ENCODE measurements around the gene CYS1. TPM values are rescaled to one million over a fixed set of nuclear protein-coding genes. Genes with fewer than 3 reads are reported as not detected.

CYS1 gene
- total and polyA plus RNA-seq, 2 of the 13 experiments (the other 11 are each of a cell fraction or from before 2014, with no cell fraction given): 0.04 TPM; not detected in 1

DNA sequence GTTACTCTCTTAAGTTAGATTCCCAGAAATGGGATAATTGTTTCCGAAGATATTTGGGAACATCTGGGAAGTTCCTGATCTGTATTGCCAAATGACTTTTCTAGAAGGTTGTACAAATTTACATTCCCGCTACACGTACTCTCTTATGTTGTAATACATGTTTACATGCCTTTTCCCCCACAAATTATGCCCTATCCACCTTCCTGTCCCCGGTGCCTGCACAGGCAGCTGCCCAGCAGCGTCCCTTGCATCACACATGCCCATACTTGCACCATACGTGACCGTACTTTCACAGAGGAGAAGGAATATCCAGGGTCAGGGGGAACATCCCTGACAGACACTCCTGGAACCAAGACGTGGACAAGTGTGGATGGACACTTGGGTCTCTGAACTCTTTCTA, 61.0 kb downstream of the CYS1 start (continued):
- TF ChIP-seq, protein P1, sequence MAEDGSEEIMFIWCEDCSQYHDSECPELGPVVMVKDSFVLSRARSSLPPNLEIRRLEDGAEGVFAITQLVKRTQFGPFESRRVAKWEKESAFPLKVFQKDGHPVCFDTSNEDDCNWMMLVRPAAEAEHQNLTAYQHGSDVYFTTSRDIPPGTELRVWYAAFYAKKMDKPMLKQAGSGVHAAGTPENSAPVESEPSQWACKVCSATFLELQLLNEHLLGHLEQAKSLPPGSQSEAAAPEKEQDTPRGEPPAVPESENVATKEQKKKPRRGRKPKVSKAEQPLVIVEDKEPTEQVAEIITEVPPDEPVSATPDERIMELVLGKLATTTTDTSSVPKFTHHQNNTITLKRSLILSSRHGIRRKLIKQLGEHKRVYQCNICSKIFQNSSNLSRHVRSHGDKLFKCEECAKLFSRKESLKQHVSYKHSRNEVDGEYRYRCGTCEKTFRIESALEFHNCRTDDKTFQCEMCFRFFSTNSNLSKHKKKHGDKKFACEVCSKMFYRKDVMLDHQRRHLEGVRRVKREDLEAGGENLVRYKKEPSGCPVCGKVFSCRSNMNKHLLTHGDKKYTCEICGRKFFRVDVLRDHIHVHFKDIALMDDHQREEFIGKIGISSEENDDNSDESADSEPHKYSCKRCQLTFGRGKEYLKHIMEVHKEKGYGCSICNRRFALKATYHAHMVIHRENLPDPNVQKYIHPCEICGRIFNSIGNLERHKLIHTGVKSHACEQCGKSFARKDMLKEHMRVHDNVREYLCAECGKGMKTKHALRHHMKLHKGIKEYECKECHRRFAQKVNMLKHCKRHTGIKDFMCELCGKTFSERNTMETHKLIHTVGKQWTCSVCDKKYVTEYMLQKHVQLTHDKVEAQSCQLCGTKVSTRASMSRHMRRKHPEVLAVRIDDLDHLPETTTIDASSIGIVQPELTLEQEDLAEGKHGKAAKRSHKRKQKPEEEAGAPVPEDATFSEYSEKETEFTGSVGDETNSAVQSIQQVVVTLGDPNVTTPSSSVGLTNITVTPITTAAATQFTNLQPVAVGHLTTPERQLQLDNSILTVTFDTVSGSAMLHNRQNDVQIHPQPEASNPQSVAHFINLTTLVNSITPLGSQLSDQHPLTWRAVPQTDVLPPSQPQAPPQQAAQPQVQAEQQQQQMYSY (CRISPR knock-in tag; IDR thresholded peaks at IDR 0.05): no peak
- TF ChIP-seq PPARG (CRISPR knock-in tag; conservative IDR thresholded peaks at IDR 0.05) (peak; percentile 95), ATRX (CRISPR knock-in tag; IDR thresholded peaks at IDR 0.05; ENCODE audit: borderline replicate concordance) (no peak), CBX5 (CRISPR knock-in tag; IDR thresholded peaks at IDR 0.05; ENCODE audit: borderline replicate concordance) (peak; percentile 58; the same call in 1 of the 2 replicates), SSRP1 (CRISPR knock-in tag; IDR thresholded peaks at IDR 0.05) (peak; percentile 64; the same call in 1 of the 2 replicates), ZNF558 (CRISPR knock-in tag; IDR thresholded peaks at IDR 0.05; ENCODE audit: borderline replicate concordance) (no peak), POLR2A (IDR thresholded peaks at IDR 0.05; ENCODE audit: insufficient read depth in 1 of 2, low read depth in 2 of 2, low read length in 2 of 2) (no peak), ATF7 (IDR thresholded peaks at IDR 0.05) (0 out of 2 replicates have a peak, but pooled peaks have one; percentile 10), ATF7 (CRISPR knock-in tag; IDR thresholded peaks at IDR 0.05) (no peak), HOXA5 (CRISPR knock-in tag; IDR thresholded peaks at IDR 0.05) (0 out of 2 replicates have a peak, but pooled peaks have one; percentile 32), TBL1XR1 (IDR thresholded peaks at IDR 0.05; ENCODE audit: borderline replicate concordance, low read length, partially characterized antibody) (peak; percentile 93), GZF1 (CRISPR knock-in tag; IDR thresholded peaks at IDR 0.05) (no peak), ZNF350 (CRISPR knock-in tag; IDR thresholded peaks at IDR 0.05; ENCODE audit: borderline replicate concordance, low read depth) (peak; percentile 40; the same call in 1 of the 2 replicates), ZFP90 (CRISPR knock-in tag; IDR thresholded peaks at IDR 0.05; ENCODE audit: borderline replicate concordance) (no peak), ZNF331 (CRISPR knock-in tag; IDR thresholded peaks at IDR 0.05) (no peak), RARG (CRISPR knock-in tag; IDR thresholded peaks at IDR 0.05; ENCODE audit: low read depth) (no peak), SAP130 (CRISPR knock-in tag; IDR thresholded peaks at IDR 0.05; ENCODE audit: low read depth) (peak; percentile 41), FOXP1 (IDR thresholded peaks at IDR 0.05) (no peak), FOXP1 (CRISPR knock-in tag; IDR thresholded peaks at IDR 0.05) (peak; percentile 55; the same call in 1 of the 2 replicates), NFYC (CRISPR knock-in tag; IDR thresholded peaks at IDR 0.05) (no peak), GATAD1 (CRISPR knock-in tag; IDR thresholded peaks at IDR 0.05) (peak; percentile 29; the same call in 1 of the 2 replicates), FOSL2 (CRISPR knock-in tag; IDR thresholded peaks at IDR 0.05) (peak; percentile 73), RXRB (CRISPR knock-in tag; IDR thresholded peaks at IDR 0.05; ENCODE audit: borderline replicate concordance) (peak; percentile 96), SALL1 (CRISPR knock-in tag; IDR thresholded peaks at IDR 0.05) (peak; percentile 77; the same call in 1 of the 2 replicates)
- TF ChIP-seq, protein P2, sequence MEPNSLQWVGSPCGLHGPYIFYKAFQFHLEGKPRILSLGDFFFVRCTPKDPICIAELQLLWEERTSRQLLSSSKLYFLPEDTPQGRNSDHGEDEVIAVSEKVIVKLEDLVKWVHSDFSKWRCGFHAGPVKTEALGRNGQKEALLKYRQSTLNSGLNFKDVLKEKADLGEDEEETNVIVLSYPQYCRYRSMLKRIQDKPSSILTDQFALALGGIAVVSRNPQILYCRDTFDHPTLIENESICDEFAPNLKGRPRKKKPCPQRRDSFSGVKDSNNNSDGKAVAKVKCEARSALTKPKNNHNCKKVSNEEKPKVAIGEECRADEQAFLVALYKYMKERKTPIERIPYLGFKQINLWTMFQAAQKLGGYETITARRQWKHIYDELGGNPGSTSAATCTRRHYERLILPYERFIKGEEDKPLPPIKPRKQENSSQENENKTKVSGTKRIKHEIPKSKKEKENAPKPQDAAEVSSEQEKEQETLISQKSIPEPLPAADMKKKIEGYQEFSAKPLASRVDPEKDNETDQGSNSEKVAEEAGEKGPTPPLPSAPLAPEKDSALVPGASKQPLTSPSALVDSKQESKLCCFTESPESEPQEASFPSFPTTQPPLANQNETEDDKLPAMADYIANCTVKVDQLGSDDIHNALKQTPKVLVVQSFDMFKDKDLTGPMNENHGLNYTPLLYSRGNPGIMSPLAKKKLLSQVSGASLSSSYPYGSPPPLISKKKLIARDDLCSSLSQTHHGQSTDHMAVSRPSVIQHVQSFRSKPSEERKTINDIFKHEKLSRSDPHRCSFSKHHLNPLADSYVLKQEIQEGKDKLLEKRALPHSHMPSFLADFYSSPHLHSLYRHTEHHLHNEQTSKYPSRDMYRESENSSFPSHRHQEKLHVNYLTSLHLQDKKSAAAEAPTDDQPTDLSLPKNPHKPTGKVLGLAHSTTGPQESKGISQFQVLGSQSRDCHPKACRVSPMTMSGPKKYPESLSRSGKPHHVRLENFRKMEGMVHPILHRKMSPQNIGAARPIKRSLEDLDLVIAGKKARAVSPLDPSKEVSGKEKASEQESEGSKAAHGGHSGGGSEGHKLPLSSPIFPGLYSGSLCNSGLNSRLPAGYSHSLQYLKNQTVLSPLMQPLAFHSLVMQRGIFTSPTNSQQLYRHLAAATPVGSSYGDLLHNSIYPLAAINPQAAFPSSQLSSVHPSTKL (CRISPR knock-in tag; IDR thresholded peaks at IDR 0.05): peak; percentile 79

All from HepG2 (cell line).